Karpas-422 (cell line): ENCODE data around the gene SEBOX. TPM values are rescaled to one million over a fixed set of nuclear protein-coding genes. Genes with fewer than 3 reads are reported as not detected.
"Not testable (repeated sequence)": the region's sequence is repeated elsewhere in the genome, so short reads cannot be mapped to it uniquely, and the experiment has no call there.

Experiments
- DNase-seq: peaks from one replicate; pipeline ENCODE4 v3.0.0-alpha.2; 2015
- H2AFZ ChIP-seq: fragments of 200-600 bp; sonication (generic); 2 replicates; pipeline ENCODE4 v1.6.1; 2014; ENCODE audit warnings: antibody characterized with exemption, low read length, mixed read lengths
- H3K27ac ChIP-seq: fragments of 200-600 bp; sonication (generic); 2 replicates; pipeline ENCODE4 v1.5.1; 2014; ENCODE audit warnings: mild to moderate bottlenecking, low read length, moderate library complexity
- H3K27me3 ChIP-seq: fragments of 200-600 bp; sonication (generic); 2 replicates; pipeline ENCODE4 v1.6.1; 2014; ENCODE audit warnings: low read length, mixed read lengths
- H3K36me3 ChIP-seq: fragments of 200-600 bp; sonication (generic); 2 replicates; pipeline ENCODE4 v1.6.1; 2014; ENCODE audit warnings: low read length, mixed read lengths; ENCODE audit not compliant: insufficient read depth
- H3K4me1 ChIP-seq: fragments of 200-600 bp; sonication (generic); 2 replicates; pipeline ENCODE4 v1.6.1; 2014; ENCODE audit warnings: mild to moderate bottlenecking, low read length, mixed read lengths
- H3K4me2 ChIP-seq: fragments of 200-600 bp; sonication (generic); 2 replicates; pipeline ENCODE4 v1.6.1; 2014; ENCODE audit warnings: low read length, low read depth, mild to moderate bottlenecking; ENCODE audit not compliant: poor library complexity, severe bottlenecking
- H3K4me3 ChIP-seq: fragments of 200-600 bp; sonication (generic); 2 replicates; pipeline ENCODE4 v1.5.1; 2014; ENCODE audit warnings: mild to moderate bottlenecking, antibody characterized with exemption, low read length, mixed read lengths
- H3K79me2 ChIP-seq: fragments of 200-600 bp; sonication (generic); 2 replicates; pipeline ENCODE4 v1.6.1; 2014; ENCODE audit warnings: mild to moderate bottlenecking, low read length, mixed read lengths
- H3K9ac ChIP-seq: fragments of 200-600 bp; sonication (generic); 2 replicates; pipeline ENCODE4 v1.6.0; 2014; ENCODE audit warnings: low read length
- H3K9me2 ChIP-seq: fragments of 200-600 bp; sonication (generic), shearing (Covaris generic); replicated peaks from 2 replicates; pipeline ENCODE4 v1.6.0; 2014; ENCODE audit warnings: mild to moderate bottlenecking, low read length, moderate library complexity; ENCODE audit not compliant: insufficient read depth
- H3K9me3 ChIP-seq: fragments of 300-700, 200-600 bp; sonication (generic); 2 replicates; pipeline ENCODE4 v1.6.1; 2014; ENCODE audit warnings: low read length, mixed read lengths
- H4K20me1 ChIP-seq: fragments of 200-600 bp; sonication (generic); 2 replicates; pipeline ENCODE4 v1.6.1; 2014; ENCODE audit warnings: mild to moderate bottlenecking, antibody characterized with exemption, low read length, low read depth; ENCODE audit not compliant: insufficient read depth
- total RNA-seq: library from RNA; depleted of rRNA; stranded (reverse); fragments of >200 nt; shearing (Covaris generic); gene quantifications from 2 replicates; pipeline ENCODE4 v1.2.3, GENCODE V29; 2014; ENCODE audit warnings: low replicate concordance

SEBOX gene
- total RNA-seq, 1 experiment from 2014 or later: not detected

DNA sequence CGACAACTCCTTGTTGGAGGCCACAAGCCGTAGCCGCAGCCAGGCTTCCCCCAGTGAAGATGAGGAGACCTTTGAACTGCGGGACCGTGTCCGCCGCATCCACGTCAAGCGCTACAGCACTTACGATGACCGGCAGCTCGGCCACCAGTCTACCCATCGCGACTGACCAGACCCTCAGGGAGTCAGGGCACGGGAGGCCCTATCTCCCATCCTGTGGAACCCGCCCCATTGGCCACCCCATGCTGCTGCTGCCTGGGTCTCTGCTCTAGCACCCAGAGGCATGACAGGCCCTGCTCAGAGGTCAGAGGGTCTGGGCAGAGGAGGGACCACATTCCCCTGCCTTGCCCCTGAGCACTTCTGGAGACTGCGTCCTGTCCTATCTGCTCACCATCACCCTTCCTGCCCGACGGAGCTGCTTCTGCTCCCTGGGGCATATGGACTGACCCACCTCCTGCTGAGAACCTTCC is 20.5 kb downstream of the SEBOX start:
- Histone ChIP-seq H3K27ac (no peak overlapping the region), H3K4me2 (no peak overlapping the region), H3K9me2 (no peaks in the 10 kb centered on the region), H4K20me1 (no peaks in the 10 kb centered on the region), H3K4me1 (peaks cover 3% of the 10 kb centered on the region; the same call in 1 of the 2 replicates), H3K27me3 (no peaks in the 10 kb centered on the region), H3K4me3 (no peak overlapping the region), H3K36me3 (peaks cover 5% of the 10 kb centered on the region; the same call in 1 of the 2 replicates), H3K9ac (no peak overlapping the region), H3K79me2 (no peaks in the 10 kb centered on the region), H3K9me3 (no peaks in the 10 kb centered on the region), H2AFZ (no peak overlapping the region)
- DNase-seq: no peak

DNA sequence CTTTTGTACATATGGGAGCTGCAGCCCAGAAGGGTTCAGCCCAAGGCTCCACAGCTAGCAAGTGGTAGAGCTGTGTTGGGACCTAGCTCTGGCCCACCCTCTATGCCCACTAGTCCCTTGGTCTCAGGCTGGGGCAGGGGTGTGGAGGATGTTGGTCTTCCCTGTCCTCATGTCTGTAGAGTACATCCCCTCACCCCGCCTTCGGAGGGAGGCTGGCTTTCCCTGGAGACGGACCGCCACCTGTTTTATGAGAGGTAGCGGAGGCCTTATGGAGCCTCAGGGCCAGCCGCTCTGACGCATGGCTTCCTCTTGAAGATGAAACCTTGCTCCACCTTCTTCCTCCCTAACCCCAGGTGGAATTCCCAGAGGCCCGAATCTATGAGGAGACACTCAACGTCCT is 21.0 kb downstream of the SEBOX start:
- Histone ChIP-seq H3K4me1 (peaks cover 3% of the 10 kb centered on the region; the same call in 1 of the 2 replicates), H3K9me3 (no peaks in the 10 kb centered on the region), H3K4me3 (no peak overlapping the region), H4K20me1 (no peaks in the 10 kb centered on the region), H3K4me2 (no peak overlapping the region), H2AFZ (no peak overlapping the region), H3K9ac (no peak overlapping the region), H3K79me2 (no peaks in the 10 kb centered on the region), H3K9me2 (no peaks in the 10 kb centered on the region), H3K27ac (no peak overlapping the region), H3K36me3 (peaks cover 5% of the 10 kb centered on the region; the same call in 1 of the 2 replicates), H3K27me3 (no peaks in the 10 kb centered on the region)
- DNase-seq: no peak

DNA sequence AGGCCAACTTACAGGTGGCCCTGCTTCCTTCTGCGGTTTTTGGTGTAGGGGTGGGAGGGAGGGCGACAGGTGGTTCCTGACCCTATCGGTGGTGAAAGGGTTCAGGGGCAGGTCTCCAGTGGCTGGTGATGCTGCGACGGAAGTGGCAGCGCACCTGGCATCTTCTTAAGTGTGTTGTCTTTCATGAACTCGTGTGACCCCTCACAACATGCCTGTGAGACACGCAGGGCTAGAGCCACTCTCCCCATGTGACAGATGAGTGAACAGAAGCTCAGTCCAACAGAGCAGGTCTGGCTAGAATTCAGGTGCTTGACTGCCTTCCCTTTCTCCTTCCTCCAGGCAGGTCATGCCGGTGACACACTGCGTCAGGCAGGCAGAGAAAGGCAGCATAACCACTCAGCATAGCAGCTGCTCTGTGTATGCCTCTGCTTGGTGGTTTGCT is 21.5 kb downstream of the SEBOX start:
- Histone ChIP-seq H3K4me2 (no peak overlapping the region), H4K20me1 (no peaks in the 10 kb centered on the region), H3K9me2 (no peaks in the 10 kb centered on the region), H3K36me3 (peaks cover under 1% of the 10 kb centered on the region; the same call in 1 of the 2 replicates), H3K27ac (no peak overlapping the region), H3K9ac (no peak overlapping the region), H3K4me1 (peaks cover 3% of the 10 kb centered on the region; the same call in 1 of the 2 replicates), H3K79me2 (peaks cover 2% of the 10 kb centered on the region; the same call in 1 of the 2 replicates), H3K9me3 (no peaks in the 10 kb centered on the region), H3K4me3 (no peak overlapping the region), H3K27me3 (no peaks in the 10 kb centered on the region), H2AFZ (no peak overlapping the region)
- no peak for DNase-seq

DNA sequence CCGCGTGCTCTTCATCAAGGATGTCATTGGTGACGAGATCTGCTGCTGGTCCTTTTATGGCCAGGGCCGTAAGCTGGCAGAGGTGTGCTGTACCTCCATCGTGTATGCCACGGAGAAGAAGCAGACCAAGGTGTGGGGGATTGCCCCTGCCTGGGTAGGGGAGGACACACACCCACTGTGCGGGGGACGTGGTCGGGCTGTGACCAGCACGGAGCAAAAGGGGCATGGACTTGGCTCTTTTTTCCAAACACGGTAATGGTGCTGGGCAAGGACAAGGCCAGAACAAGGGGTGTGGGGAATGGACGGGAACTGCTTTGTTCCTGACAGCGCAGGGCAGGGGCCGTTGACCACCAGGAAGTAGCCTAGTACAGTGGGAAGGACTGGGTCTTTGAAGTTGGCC is 22.7 kb downstream of the SEBOX start:
- Histone ChIP-seq H3K4me2 (no peak overlapping the region), H3K27ac (no peak overlapping the region), H3K4me3 (no peak overlapping the region), H2AFZ (no peak overlapping the region), H3K27me3 (no peaks in the 10 kb centered on the region), H3K36me3 (no peaks in the 10 kb centered on the region; the same call in 1 of the 2 replicates), H3K9ac (no peak overlapping the region; the same call in 1 of the 2 replicates), H3K4me1 (peaks cover 3% of the 10 kb centered on the region; the same call in 1 of the 2 replicates), H3K9me2 (no peaks in the 10 kb centered on the region), H4K20me1 (no peaks in the 10 kb centered on the region), H3K79me2 (peaks cover 12% of the 10 kb centered on the region), H3K9me3 (no peaks in the 10 kb centered on the region)
- DNase-seq: no peak

DNA sequence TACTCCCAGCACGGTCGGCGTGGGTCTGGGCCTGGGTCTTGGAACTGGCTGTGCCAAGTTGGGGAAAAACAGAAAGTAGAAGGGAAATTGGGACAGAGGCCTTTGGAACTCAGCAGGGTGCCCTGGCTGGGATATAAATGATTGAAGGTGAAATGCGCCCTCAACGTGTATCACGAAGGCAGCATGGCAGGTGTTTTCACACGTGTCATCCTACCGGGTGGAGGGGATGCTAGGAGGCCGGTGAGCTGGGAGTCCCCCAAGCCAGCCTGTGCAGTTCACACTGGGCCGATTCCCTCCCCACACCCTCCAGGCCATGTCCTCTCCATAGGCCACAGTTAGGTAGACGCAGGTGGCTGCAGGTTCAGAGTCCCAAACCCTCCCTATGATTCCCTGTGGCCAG is 23.5 kb downstream of the SEBOX start:
- Histone ChIP-seq H3K9me3 (no peaks in the 10 kb centered on the region), H3K9me2 (no peaks in the 10 kb centered on the region), H4K20me1 (no peaks in the 10 kb centered on the region), H2AFZ (no peak overlapping the region), H3K4me1 (peaks cover 10% of the 10 kb centered on the region), H3K27ac (no peak overlapping the region), H3K36me3 (no peaks in the 10 kb centered on the region; the same call in 1 of the 2 replicates), H3K27me3 (no peaks in the 10 kb centered on the region), H3K79me2 (peaks cover 20% of the 10 kb centered on the region), H3K9ac (no peak overlapping the region), H3K4me3 (no peak overlapping the region), H3K4me2 (no peak overlapping the region)
- no peak for DNase-seq

DNA sequence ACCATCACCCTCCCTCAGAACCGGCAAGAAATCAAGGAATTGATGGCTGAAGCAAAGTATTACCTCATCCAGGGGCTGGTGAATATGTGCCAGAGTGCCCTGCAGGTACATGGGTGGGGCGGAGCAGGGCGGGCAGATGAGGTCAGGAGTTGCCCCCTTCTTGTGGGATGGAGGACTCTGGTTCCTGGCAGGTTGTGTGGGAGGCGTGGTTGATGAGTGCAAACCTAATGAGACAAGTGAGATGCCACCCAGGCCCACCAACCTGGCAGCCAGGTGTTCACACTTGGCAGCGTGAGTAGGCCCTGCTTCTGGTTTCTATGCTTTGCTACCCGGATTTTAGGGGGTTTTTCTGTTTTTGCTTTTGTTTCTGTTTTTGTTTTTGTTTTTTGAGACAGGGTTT is 24.6 kb downstream of the SEBOX start:
- Histone ChIP-seq H3K36me3 (no peaks in the 10 kb centered on the region), H3K79me2 (peaks cover 29% of the 10 kb centered on the region), H3K9me2 (no peaks in the 10 kb centered on the region), H2AFZ (no peak overlapping the region), H3K9ac (no peak overlapping the region), H4K20me1 (no peaks in the 10 kb centered on the region), H3K4me1 (peaks cover 14% of the 10 kb centered on the region), H3K4me3 (no peak overlapping the region), H3K9me3 (no peaks in the 10 kb centered on the region), H3K4me2 (no peak overlapping the region), H3K27ac (no peak overlapping the region), H3K27me3 (no peaks in the 10 kb centered on the region)
- DNase-seq: no peak

DNA sequence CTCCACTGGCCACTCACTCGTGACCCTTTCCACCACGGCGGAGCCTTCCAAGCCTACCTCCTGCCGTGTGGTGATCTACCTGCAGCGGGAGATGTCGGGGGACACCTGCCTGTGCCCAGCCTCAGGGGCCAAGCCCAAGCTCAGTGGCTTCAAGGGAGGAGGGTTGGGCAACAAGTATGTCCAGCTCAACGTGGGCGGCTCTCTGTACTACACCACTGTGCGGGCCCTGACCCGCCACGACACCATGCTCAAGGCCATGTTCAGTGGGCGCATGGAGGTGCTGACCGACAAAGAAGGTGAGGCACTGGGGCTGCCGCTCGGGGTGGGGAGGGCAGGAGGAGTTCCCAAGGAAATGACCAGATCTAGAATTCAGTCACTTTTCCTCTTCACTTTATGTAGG is 25.6 kb downstream of the SEBOX start:
- Histone ChIP-seq H3K4me2 (no peak overlapping the region), H3K36me3 (no peaks in the 10 kb centered on the region), H3K9me2 (no peaks in the 10 kb centered on the region), H3K4me1 (peaks cover 17% of the 10 kb centered on the region), H3K27ac (no peak overlapping the region), H3K79me2 (peaks cover 36% of the 10 kb centered on the region), H3K4me3 (no peak overlapping the region), H3K9me3 (no peaks in the 10 kb centered on the region), H2AFZ (no peak overlapping the region), H4K20me1 (no peaks in the 10 kb centered on the region), H3K27me3 (no peaks in the 10 kb centered on the region), H3K9ac (no peak overlapping the region)
- DNase-seq: no peak

DNA sequence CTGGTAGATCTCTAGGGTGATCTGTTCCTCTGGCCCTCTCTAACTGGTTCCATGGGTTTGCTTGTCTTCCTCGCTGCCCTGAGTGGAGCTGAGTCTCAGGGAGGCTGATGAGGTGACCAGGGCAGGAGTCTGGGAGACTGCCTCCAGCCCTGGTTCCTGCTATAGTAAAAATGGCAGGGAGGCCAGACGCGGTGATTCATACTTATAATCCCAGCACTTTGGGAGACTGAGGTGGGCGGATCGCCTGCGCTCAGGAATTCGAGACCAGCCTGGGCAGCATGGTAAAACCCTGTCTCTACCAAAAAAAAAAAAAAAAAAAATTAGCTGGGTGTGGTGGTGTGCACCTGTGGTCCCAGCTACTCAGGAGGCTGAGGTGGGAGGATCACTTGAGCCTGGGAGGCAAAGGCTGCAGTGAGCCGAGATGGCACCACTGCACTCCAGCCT is 26.2 kb downstream of the SEBOX start:
- not testable (repeated sequence) for H3K27ac ChIP-seq, H3K9ac ChIP-seq, H2AFZ ChIP-seq, H4K20me1 ChIP-seq, H3K4me3 ChIP-seq, H3K36me3 ChIP-seq, H3K27me3 ChIP-seq, H3K4me2 ChIP-seq, DNase-seq, H3K9me3 ChIP-seq, H3K9me2 ChIP-seq
- Histone ChIP-seq H3K4me1 (peaks cover 23% of the 10 kb centered on the region), H3K79me2 (peaks cover 42% of the 10 kb centered on the region)
